ENCODE results near the gene N4BP2L2. TPM values are rescaled to one million over a fixed set of nuclear protein-coding genes. Genes with fewer than 3 reads are reported as not detected.

The N4BP2L2 gene
- total and polyA plus RNA-seq, 2 experiments from 2014 or later: 70.1 to 89.4 TPM

DNA sequence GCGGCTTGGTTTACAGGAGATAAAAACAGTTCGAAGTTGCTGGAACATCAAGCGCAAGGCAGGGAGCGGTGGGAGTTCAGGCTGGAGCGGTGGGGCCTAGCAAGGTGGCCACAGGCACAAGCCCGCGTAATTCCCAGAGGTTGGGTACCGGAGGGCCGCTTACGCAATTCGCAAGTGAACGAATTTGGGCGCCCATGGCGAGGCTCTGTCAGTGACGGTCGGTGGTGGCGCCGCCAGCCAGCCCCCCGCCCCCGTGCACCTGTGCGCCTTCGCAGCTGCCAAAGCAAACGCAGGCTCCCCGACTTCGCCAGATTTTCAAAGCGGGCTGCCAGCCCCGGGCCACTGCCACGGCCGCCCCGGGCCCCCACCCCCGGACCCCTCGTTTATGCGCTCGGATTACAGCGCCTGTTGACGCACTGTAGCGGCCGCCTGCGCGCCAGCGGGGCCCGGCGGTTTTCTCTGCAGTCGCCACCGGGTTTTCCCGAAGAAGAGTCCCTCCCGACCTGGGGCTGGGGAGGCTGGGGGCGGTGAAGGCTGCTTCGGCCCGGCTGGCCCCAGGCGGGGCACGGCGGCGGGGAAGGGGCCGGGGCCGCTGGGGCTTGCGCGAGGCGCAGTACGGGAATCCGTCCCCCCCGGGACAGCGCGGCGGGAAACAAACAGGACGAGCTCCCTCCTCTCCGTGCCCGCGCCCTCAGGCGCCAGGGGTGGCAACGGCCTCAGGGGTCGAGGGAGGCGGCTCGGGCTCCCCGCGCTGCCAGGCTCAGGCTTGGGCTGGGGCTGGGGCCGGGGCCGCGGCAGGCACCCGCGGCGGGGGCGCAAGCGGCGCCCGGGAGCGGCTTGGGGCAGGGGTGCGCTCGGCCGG lies 111.4 kb downstream of the N4BP2L2 start:
- TF ChIP-seq EZH2 (IDR thresholded peaks at IDR 0.05; ENCODE audit: insufficient read depth, poor library complexity, severe bottlenecking) (no peak), EZH2phosphoT487 (IDR thresholded peaks at IDR 0.05; ENCODE audit: insufficient read depth, low read depth) (no peak)
- WGBS, 2 experiments (ENCODE audit: low coverage in 1 of 2, low lambda C conversion rate in 2 of 2, missing lambda C conversion rate in 2 of 2): 1 to 2% methylated on average over 37 to 54 of the region's 90 CpGs
- Histone ChIP-seq H3K79me2 (ENCODE audit: insufficient read depth) (no peaks in the 10 kb centered on the region), H4K20me1 (ENCODE audit: insufficient read depth) (no peaks in the 10 kb centered on the region), H3K4me3 (peak overlapping the region; percentile 70), H3K9ac (peak overlapping the region; percentile 70), H3K27me3 (replicated peaks; ENCODE audit: insufficient read depth) (no peaks in the 10 kb centered on the region), H3K27ac (no peak overlapping the region), H3K9me2 (ENCODE audit: insufficient read depth) (no peaks in the 10 kb centered on the region), H3K4me1 (ENCODE audit: insufficient read depth) (peaks cover 4% of the 10 kb centered on the region; the same call in 1 of the 2 replicates), H3K9me3 (ENCODE audit: low read depth) (no peaks in the 10 kb centered on the region), H2AFZ (peak overlapping the region; percentile 72), H3K4me2 (ENCODE audit: unreplicated experiment) (peak overlapping the region; percentile 84), H3K36me3 (ENCODE audit: low read depth) (peaks cover 24% of the 10 kb centered on the region), H3F3A (ENCODE audit: insufficient read depth) (peaks cover 7% of the 10 kb centered on the region)
- DNase-seq: peak; percentile 62
- in situ Hi-C loops (cut with MboI): no loop called here

DNA sequence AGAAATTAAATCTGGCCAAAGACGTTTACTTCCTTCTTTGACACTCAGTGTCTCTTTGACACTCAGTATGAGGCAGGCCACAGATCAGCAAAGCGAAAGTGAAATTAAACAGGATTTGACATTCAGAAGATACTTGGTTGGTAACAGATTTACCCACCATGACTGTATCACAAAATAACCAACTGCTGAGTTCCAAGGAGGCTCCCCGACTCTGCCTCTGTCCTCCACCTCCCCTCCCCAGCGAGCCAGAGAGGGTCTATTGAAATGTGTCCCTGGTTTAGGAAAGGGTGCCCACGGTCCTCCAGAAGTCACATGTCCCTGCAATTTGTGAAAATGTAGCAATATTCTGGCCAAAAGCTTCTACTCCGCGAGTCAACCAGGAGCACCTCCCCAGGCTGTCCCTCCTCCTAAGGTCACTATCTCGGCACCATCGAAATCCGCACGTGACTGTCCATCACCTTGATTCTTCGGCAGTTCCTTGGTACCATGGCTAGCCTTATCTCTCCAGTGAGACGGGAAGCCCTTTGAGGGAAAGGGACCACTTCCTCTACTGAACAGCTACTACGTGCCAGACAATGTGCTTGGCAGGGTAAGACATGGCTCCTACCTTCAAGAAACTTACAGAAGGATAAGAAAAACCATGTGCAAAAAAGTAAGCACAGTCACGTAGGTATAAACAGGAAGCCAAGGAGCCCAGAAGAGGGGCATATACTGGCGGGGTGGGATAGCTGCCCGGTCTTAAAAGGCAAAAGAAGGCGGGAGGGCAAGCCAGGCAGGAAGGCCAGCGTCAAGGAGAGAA lies 112.2 kb downstream of the N4BP2L2 start:
- Histone ChIP-seq H3K27ac (no peak overlapping the region), H3F3A (ENCODE audit: insufficient read depth) (peaks cover 7% of the 10 kb centered on the region), H3K79me2 (ENCODE audit: insufficient read depth) (no peaks in the 10 kb centered on the region), H3K4me3 (peak overlapping the region; percentile 70), H3K27me3 (replicated peaks; ENCODE audit: insufficient read depth) (no peaks in the 10 kb centered on the region), H4K20me1 (ENCODE audit: insufficient read depth) (no peaks in the 10 kb centered on the region), H3K4me2 (ENCODE audit: unreplicated experiment) (peak overlapping the region; percentile 84), H3K9ac (peak overlapping the region; percentile 70), H3K4me1 (ENCODE audit: insufficient read depth) (peaks cover 4% of the 10 kb centered on the region; the same call in 1 of the 2 replicates), H3K9me3 (ENCODE audit: low read depth) (no peaks in the 10 kb centered on the region), H3K9me2 (ENCODE audit: insufficient read depth) (no peaks in the 10 kb centered on the region), H2AFZ (peak overlapping the region; percentile 72), H3K36me3 (ENCODE audit: low read depth) (peaks cover 21% of the 10 kb centered on the region)
- in situ Hi-C loops (cut with MboI): no loop called here
- DNase-seq: peak; percentile 55
- WGBS, 2 experiments (ENCODE audit: low coverage in 1 of 2, low lambda C conversion rate in 2 of 2, missing lambda C conversion rate in 2 of 2): 25 to 29% methylated on average over 19 of the region's 19 CpGs
- TF ChIP-seq EZH2 (IDR thresholded peaks at IDR 0.05; ENCODE audit: insufficient read depth, poor library complexity, severe bottlenecking) (no peak), EZH2phosphoT487 (IDR thresholded peaks at IDR 0.05; ENCODE audit: insufficient read depth, low read depth) (no peak)

DNA sequence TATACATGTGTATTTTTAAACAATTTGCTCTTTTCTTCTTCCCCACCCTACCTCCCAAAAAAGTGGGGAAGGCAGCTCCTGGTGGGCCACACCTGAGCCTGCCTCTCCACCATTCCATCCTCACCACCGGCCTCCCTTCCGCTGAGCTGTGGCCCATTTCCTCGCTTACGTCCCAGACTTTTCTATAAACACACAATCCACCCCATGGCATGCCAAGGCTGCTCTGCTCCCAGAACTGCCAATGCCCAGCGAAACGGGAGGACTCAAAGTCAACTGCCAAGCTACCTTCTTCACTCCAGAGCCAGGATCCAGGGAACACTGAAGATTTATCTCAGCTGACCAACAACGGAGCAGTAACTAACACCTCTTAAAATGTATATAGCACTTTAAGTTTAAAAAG lies 113.4 kb downstream of the N4BP2L2 start:
- 83 to 88% methylated on average over 7 of the region's 7 CpGs for WGBS, 2 experiments (ENCODE audit: low coverage in 1 of 2, low lambda C conversion rate in 2 of 2, missing lambda C conversion rate in 2 of 2)
- H3K27ac ChIP-seq: no peak overlapping the region
- no peak overlapping the region for H3K9ac ChIP-seq
- DNase-seq: no peak
- no peaks in the 10 kb centered on the region for H4K20me1 ChIP-seq (ENCODE audit: insufficient read depth)
- peaks cover 7% of the 10 kb centered on the region for H3F3A ChIP-seq (ENCODE audit: insufficient read depth)
- no peak overlapping the region for H3K4me2 ChIP-seq (ENCODE audit: unreplicated experiment)
- H3K4me1 ChIP-seq (ENCODE audit: insufficient read depth): peaks cover 4% of the 10 kb centered on the region; the same call in 1 of the 2 replicates
- no peaks in the 10 kb centered on the region for H3K27me3 ChIP-seq (replicated peaks; ENCODE audit: insufficient read depth)
- TF ChIP-seq EZH2 (IDR thresholded peaks at IDR 0.05; ENCODE audit: insufficient read depth, poor library complexity, severe bottlenecking): no peak
- TF ChIP-seq EZH2phosphoT487 (IDR thresholded peaks at IDR 0.05; ENCODE audit: insufficient read depth, low read depth): no peak
- no peaks in the 10 kb centered on the region for H3K79me2 ChIP-seq (ENCODE audit: insufficient read depth)
- in situ Hi-C loops (cut with MboI): no loop called here
- H2AFZ ChIP-seq: no peak overlapping the region
- no peaks in the 10 kb centered on the region for H3K9me3 ChIP-seq (ENCODE audit: low read depth)
- peaks cover 18% of the 10 kb centered on the region; the same call in 1 of the 2 replicates for H3K36me3 ChIP-seq (ENCODE audit: low read depth)
- no peak overlapping the region for H3K4me3 ChIP-seq
- no peaks in the 10 kb centered on the region for H3K9me2 ChIP-seq (ENCODE audit: insufficient read depth)

DNA sequence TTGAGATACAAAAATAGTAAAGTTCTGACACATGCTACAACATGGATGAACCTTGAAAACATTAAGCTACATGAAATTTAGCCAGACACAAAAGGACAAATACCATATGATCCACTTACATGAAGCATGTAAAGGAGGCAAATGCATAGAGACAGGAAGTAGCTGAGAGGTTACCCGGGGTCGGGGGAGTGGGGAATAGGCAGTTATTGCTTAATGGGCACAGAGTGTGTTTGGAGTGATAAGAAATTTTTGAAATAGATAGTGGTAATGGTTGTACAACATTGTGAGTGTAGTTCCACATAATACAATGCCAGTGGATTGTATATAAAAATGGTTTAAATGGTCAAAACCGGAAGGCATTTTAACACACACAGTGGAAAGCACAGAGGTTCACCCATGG lies 115.0 kb downstream of the N4BP2L2 start:
- no peaks in the 10 kb centered on the region for H3K9me3 ChIP-seq (ENCODE audit: low read depth)
- 92 to 99% methylated on average over 3 of the region's 3 CpGs for WGBS, 2 experiments (ENCODE audit: low coverage in 1 of 2, low lambda C conversion rate in 2 of 2, missing lambda C conversion rate in 2 of 2)
- no peaks in the 10 kb centered on the region for H4K20me1 ChIP-seq (ENCODE audit: insufficient read depth)
- in situ Hi-C loops (cut with MboI): no loop called here
- DNase-seq: no peak
- H3K4me2 ChIP-seq (ENCODE audit: unreplicated experiment): no peak overlapping the region
- H2AFZ ChIP-seq: no peak overlapping the region
- TF ChIP-seq EZH2 (IDR thresholded peaks at IDR 0.05; ENCODE audit: insufficient read depth, poor library complexity, severe bottlenecking): no peak
- TF ChIP-seq EZH2phosphoT487 (IDR thresholded peaks at IDR 0.05; ENCODE audit: insufficient read depth, low read depth): no peak
- H3K9ac ChIP-seq: no peak overlapping the region
- H3K27me3 ChIP-seq (replicated peaks; ENCODE audit: insufficient read depth): no peaks in the 10 kb centered on the region
- no peaks in the 10 kb centered on the region for H3F3A ChIP-seq (ENCODE audit: insufficient read depth)
- H3K4me3 ChIP-seq: no peak overlapping the region
- no peak overlapping the region for H3K27ac ChIP-seq
- 0 out of 2 replicates have a peak, but pooled peaks cover 11% of the 10 kb centered on the region for H3K36me3 ChIP-seq (ENCODE audit: low read depth)
- H3K79me2 ChIP-seq (ENCODE audit: insufficient read depth): no peaks in the 10 kb centered on the region
- no peaks in the 10 kb centered on the region for H3K9me2 ChIP-seq (ENCODE audit: insufficient read depth)
- H3K4me1 ChIP-seq (ENCODE audit: insufficient read depth): peaks cover 2% of the 10 kb centered on the region; the same call in 1 of the 2 replicates

Data from GM23248 (cell line).